ENCODE results near the gene DNAJC7. TPM values are rescaled to one million over a fixed set of nuclear protein-coding genes. Genes with fewer than 3 reads are reported as not detected.

The DNAJC7 gene
- total and polyA plus RNA-seq, 9 of the 15 experiments (the other 6 are each of a cell fraction or from before 2014, with no cell fraction given): 85.8 to 262 (median 157) TPM

- TF ChIP-seq FOXP4 (CRISPR knock-in tag; IDR thresholded peaks at IDR 0.05; ENCODE audit: borderline replicate concordance): no peak
- TF ChIP-seq DDX20 (tag; IDR thresholded peaks at IDR 0.05; ENCODE audit: low read depth): no peak
- no peak for TF ChIP-seq TEAD4 (IDR thresholded peaks at IDR 0.05; ENCODE audit: low read length)
- TF ChIP-seq TEAD4 (CRISPR knock-in tag; IDR thresholded peaks at IDR 0.05; ENCODE audit: borderline replicate concordance): no peak
- no peak for TF ChIP-seq GATA2 (CRISPR knock-in tag; IDR thresholded peaks at IDR 0.05)
- TF ChIP-seq RAD51 (IDR thresholded peaks at IDR 0.05; ENCODE audit: borderline replicate concordance, low read depth): no peak
- TF ChIP-seq ZBTB2 (IDR thresholded peaks at IDR 0.05): no peak
- 0 out of 2 replicates have a peak, but pooled peaks have one; percentile 3 for TF ChIP-seq HINFP (tag; conservative IDR thresholded peaks at IDR 0.05; ENCODE audit: low read depth)
- no peak for TF ChIP-seq SMARCA5 (IDR thresholded peaks at IDR 0.05)
- no peak for TF ChIP-seq YBX1 (IDR thresholded peaks at IDR 0.05)
- TF ChIP-seq BACH1 (tag; IDR thresholded peaks at IDR 0.05): no peak; the same call in 1 of the 2 replicates
- 0 out of 2 replicates have a peak, but pooled peaks have one; percentile 58 for TF ChIP-seq ZNF780A (CRISPR knock-in tag; IDR thresholded peaks at IDR 0.05)
- TF ChIP-seq KAT2B (IDR thresholded peaks at IDR 0.05; ENCODE audit: low read depth, low read length): no peak
- TF ChIP-seq GTF2F1 (IDR thresholded peaks at IDR 0.05; ENCODE audit: low read depth, low read length): no peak
- TF ChIP-seq CBX8 (IDR thresholded peaks at IDR 0.05; ENCODE audit: borderline replicate concordance, extremely low read depth, low read depth, low read length, poor library complexity, severe bottlenecking): no peak
- no peak for TF ChIP-seq CBFA2T3 (IDR thresholded peaks at IDR 0.05)
- TF ChIP-seq HDAC1 (IDR thresholded peaks at IDR 0.05): no peak
- no peak for TF ChIP-seq MYBL2 (IDR thresholded peaks at IDR 0.05; ENCODE audit: low read depth)
- TF ChIP-seq MYBL2 (CRISPR knock-in tag; IDR thresholded peaks at IDR 0.05; ENCODE audit: borderline replicate concordance): no peak
- no peak for TF ChIP-seq ELK1 (CRISPR knock-in tag; IDR thresholded peaks at IDR 0.05)
- TF ChIP-seq MLX (CRISPR knock-in tag; conservative IDR thresholded peaks at IDR 0.05): no peak
These were observed 6.5 kb upstream of the DNAJC7 start (continued) for GRCh38 chr17:42023524-42024349.
